ENCODE results near the gene ZNF263.

Gene ZNF263

DNA sequence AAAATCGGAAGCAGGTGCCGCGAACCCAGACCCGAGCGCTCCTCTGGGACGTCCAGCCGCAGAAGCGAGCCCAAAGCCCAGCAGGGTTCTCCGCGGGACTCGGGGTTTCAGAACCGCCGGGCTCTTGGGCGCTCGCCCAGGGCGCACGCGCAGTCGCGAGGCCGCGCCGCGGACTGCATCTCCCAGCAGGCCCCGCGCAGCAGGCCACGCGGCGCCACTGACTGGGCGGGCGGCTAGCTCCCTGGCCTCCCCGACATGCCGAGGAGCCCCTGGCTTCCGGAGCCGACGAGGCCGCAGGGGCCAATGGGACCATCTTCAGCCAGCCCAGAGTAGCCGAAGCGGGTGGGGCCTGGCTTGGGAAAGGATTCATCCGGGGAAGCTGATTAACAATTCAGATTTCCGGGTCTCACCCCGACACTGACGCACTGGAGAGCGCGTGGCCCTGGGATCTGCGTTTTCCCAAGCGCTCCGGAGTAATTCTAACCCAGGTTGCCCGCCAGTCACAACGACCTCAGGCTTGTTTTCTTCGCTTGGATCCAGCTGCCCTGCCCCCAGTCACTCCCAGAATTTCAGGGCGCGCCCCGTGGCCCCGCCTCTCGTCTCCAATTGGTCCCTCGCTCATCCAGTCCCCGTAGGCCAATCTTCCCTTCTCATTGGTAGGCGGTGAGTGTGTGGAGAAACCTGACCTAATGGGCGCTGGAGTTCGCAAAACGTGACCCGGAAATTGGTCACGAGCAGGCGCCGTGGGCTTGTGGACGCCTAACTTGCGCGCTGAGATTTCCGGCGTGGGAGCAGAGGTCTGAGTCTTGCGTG, at the start of gene ZNF263:
TSS of gene ZNF263 (plus strand) at position 762 of the 813 bp plus-strand sequence. CDS start 328 bp downstream, outside the sequence.
- DNase-seq = peak; percentile 95

DNA sequence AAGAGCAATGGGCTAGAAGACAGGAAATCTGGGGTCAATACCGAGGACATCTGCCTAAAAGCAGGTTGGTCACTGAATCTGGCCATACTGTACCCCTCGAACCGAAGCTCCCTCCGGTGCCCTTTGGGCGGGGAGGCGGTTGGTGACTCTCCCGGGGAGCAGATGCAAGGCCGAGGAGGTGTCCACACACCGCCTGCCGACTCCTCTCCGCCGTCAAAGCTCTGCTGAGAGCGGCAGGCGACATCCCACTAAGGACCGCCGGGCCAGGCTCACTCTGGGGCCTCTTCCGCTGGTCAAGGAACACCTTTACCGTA, 48.8 kb upstream of the ZNF263 start:
- DNase-seq = no peak

DNA sequence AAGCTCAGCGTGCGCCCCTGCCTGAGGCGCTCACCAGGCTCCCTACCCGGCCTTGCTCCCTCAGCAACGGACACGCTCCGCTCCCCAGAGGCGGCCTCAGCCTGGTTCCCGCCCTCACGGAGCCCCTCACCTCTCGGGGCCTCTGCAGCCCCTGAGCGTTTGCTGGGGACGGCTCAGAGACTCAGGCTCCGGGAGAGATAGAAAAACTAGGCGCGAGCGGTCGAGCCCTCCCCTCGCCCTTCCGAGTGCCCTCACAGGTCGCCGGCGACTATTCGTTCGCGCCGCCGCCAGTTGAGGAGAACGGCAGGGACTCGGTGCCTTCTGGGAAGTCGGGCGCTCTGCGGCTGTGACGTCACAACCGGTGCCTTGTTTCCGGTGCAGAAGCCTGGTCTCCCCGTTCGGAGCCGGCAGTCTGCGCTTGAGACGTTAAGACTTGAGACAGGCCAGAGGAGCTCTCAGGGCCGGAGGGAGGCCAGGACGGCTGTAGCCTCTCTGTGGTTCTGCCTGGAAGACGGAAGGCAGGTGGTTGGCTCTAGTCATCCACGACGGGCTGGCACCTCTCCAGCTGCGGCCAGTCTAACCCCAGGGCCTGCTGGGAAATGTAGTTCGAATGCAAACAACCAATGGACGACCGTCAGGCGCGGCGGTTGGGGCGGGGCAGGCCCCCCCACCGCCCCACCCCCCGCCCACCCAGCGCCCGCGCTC, 48.3 kb upstream of the ZNF263 start, which contains the start of gene ZNF200:
TSS of gene ZNF200 (minus strand) at position 302 of the 705 bp plus-strand sequence. CDS start 1,403 bp downstream, outside the sequence.
- peak; percentile 92 to 94 for DNase-seq

DNA sequence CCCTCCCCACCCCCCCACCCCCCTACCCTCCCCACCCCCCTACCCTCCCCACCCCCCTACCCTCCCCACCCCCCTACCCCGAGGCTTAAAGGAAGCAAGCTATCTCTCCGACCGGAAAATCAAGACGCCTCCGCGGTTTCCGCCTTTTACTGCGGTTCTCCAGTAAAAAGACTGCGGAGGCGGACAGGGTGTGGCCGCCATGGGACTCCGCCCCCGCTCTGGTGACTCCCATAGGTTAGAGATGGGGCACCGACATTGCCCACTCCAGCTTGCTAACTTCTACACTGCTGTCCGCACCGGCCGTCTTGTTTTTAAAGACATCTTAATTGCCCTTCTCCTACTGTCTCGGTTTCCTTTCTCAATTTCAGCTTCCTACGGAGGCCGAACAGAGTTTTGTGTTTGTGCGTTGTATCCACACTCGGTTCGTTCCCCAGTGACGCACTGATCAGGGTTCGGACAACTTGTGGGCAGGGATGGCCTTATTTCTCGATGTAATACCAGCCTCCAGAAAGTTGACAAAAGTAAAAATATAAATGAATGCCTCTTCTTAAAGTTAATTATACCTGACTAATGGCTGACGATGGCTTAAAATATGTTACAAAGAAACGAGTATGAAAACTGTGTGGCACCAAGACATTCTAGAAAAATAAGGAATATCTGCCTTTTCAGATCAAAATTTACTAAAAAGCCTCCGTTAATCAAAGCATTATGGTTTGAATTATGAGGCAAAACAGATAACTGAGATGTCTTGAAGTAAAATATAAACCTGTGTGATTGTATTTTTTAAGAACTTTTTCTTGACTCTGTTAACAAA, 47.2 kb upstream of the ZNF263 start:
- DNase-seq = no peak

DNA sequence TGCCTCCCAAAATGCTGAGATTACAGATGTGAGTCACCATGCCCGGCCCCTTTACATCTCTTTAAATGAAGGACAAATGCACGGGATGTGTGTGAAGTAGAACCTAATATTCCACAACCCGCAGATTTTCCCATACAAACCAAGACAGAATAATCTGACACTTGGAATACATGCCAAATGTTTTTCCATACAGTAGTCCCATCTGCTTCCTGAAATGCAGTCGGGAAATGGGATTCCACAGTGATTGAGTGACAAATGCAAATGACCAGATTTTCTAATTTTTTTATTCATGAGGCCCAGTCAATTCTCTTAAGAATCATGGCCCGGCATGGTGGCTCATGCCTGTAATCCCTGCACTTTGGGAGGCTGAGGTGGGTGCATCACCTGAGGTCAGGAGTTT, 41.5 kb upstream of the ZNF263 start:
- no peak for DNase-seq

DNA sequence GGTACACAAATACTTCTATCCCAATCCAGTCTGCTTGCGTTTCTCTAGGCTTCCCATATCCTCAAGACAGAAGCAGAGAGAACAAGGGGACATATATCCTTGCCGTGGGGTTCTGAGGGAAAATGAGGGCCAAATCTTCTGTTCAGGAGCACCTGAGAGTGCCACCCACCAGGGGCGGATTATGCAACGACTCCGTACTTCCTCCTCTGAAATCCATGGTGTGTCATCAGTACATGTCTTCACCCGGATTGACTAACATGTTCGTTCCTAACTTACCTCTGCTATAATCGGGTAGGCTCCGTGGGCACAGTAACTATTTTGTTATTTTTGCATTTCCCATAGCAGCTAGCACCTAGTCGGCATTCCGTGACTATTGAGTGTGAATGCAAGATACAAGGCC, 40.6 kb upstream of the ZNF263 start:
- no peak for DNase-seq

DNA sequence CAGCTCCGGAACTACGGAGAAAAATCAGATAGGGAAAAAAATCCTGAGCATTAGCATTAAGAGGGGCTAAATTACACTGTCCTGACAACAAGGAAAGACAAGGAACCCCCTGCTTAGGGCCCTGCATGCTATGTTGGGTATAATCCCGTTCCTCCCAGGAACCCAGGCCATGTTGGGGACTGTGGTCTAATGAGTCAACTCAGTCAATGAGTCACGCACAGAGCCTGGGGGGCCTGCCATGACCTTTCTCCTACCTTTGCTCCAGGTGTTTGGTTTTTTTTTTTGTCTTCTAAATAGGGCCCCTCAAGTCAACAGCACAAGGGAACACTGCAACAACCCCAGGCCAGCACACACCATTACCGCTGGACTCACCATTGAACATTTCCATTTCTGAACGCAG, 39.4 kb upstream of the ZNF263 start:
- DNase-seq = no peak

DNA sequence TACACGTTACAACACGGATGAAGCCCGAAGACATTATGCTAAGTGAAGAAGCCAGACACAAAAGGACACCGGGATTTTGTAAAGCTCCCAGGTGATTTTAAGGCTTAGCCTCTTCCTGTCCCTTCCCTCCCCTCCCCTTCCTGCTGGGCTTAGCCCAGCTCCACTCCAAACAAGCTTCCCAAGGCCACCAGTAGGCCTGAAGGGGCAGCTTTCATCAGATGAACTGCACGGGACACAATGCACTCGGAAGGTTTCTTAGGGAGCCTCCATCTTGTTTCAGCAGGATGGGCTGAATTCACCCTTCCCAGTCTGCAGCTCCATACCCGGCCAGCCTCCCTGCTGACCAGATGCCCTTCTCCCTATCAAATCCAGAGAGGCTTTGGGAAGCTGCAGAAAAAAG, 37.3 kb upstream of the ZNF263 start:
- DNase-seq = no peak

DNA sequence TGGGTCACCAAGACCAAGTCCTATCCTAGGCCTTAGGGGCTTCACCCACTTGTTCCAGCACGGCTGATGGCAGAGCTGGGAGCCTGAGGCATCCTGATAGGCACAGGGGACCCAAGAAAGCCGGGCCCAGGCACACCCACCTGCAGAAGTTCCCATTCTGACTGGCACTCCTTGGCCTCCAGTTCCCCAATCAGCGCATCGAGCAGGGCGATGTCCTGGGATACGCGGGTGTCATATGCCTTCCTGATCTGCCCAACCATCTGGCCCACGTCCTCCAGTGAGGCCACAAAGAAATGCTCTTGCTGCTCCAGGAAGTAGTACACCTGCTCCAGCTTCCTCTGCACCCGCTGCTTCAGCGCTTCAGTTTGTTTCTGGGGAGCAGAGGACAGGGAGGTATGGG, 36.4 kb upstream of the ZNF263 start:
- no peak for DNase-seq

DNA sequence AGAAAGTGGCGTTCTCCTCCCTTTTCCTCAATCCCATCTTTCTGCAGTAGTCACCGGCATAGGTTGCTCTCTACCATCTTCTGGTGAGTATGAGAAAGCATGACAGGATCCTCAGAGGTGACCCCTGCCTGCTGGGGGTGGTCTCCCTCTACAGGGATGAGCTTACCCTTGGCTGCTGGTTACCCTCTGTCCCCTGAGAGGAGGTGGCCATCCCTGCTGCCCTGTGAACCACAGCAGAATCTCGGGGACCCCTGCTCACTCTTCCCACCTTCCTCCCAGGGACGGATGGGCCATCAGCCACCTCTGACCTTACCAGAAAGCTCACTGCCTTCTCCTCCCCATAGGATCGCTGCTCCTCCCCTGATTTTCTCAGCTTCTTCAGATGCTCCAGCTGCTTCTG, 34.7 kb upstream of the ZNF263 start:
- no peak for DNase-seq

DNA sequence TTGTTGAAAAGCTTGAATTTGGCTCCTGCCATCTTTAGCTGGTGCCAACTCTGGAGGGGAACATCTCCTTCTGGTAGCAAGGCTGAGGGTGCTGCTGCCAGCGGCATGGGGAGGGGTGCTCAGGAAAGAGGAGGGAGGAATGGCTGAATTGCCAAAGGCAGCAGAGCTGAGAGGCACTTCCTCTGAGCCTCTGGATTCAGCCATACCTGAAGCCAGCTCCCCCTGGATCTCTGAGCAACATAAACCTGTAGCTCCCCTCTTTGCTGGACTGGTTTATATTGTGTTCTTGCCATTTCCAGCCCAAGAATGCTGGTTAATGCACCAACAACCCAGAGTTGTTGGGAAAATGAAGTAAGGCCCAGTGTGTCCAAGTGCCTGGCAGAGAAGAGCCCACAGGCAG, 34.3 kb upstream of the ZNF263 start:
- DNase-seq = no peak

DNA sequence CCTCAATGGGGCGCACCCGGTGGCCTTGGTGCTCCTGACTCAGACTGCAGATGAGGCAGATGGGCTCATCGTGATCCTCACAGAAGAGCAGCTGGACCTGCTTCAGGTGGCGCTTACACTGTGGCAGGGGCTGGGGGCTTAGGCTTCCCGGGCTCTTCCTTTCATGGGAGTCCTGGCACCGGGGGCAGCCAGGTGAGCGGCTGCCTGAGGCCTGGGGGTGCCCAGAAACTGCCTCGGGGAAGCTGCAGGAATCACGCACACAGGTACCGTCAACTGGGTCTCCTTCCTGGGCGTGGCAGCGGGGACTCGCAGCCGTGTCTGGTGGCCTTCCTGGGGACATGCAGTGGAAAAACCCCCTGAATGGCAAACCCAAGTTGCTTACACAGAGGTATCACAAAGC, 33.8 kb upstream of the ZNF263 start:
- DNase-seq = no peak

DNA sequence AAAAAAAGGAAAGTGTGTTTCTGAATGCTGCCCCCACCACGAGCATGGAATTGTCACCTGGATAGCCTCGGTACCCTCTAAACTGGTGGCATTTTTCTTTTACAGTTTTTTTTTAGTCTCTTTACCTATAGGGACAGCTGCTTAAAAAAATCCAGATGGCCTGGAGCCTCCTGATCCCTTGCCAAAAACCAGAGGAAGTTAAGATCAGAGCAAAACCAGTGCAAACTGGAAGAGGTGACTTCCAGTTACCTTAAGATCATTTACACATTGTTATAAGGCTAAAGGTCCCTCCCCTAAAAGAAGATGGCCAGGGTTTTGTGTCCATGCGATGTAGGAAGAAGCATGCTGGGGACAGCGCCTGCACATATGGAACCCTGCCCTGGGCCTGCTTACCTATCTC, 30.3 kb upstream of the ZNF263 start:
- no peak for DNase-seq

DNA sequence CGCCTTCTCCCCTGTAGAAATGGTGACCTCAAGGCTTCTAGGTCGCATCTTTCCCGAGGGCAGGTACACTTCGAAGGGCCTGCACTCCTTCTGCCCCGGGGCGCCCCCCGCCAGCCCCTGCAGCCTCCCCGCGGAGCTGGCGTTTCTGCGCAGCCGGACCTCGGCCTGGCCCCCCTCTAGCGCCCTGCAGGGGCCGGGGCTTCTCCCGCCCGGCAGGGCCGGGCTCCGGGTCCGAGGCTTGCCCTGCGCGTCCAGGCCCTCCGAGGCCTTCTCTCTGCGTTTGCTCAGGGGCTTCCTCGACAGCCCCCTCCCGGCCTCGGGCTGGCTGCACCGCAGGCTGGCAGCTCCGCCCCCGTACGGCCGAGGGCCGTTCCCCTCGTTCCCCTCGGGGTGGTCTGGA, 29.0 kb upstream of the ZNF263 start:
- DNase-seq = no peak

DNA sequence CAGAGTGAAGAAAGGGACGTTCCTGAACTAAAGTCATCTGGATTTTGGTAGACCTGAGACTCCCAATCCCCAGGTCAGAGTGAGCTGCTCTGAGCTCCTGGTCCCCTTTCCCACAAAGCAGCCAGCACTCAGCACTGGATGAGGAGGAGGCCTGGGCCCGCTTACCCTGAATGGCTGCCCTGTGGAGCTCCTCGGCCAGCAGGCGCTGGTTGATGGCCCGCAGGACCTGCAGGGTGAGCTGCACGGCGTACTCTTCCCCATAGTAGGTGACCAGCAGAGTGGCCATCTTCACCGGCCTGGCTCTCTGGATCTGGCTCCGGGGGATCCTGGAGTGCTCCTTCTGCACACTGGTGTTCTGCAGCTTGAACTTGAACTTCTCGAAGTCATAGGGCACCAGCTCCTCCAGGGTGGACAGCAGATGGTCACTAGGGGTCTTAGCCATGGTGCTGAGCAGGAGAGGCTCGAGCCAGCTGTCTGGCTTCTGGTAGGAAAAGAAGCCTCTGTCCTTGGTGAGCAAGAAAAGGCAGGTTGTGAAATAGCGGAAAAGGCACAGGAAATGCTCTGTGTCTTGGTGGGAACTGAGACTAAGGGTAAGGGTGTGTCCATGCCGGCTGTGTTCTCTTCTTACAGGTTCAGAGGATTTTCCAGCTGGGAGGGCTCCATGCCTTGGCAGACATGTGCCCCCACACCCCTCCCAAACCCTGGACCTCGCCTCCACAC, 27.0 kb upstream of the ZNF263 start, which contains the start of gene MEFV:
TSS of gene MEFV (minus strand) at position 488 of the 720 bp plus-strand sequence. CDS start at position 442, 46 bp downstream.
- no peak for DNase-seq

DNA sequence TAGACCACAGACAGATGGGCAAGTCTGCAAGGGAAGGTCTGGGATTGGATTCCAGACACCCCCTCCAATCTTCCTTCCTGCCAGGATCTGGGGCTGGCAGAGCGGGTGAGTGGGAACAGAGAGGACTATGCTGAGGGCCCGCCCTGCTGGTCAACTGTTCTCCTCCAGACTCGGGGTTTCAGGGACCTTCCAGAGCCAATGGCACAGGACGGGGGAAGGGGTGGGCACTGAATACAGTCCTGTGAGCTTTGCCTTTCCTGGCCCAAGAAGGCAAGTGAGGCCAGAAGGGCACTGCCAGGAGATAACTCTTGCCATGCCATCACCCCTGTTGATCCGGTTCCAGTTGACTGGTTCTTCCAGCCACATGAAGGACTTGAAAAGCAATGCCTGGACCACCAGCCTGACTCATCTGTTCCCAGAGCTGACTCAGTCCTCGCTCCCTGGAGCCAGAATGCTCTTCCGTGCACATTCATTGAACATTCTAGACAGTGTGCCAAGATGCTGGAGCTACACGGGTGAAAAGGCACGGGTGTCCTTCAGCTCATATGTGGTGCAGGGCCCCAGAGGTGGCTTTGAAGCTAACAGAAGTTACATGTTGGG, 26.3 kb upstream of the ZNF263 start:
- DNase-seq = no peak

DNA sequence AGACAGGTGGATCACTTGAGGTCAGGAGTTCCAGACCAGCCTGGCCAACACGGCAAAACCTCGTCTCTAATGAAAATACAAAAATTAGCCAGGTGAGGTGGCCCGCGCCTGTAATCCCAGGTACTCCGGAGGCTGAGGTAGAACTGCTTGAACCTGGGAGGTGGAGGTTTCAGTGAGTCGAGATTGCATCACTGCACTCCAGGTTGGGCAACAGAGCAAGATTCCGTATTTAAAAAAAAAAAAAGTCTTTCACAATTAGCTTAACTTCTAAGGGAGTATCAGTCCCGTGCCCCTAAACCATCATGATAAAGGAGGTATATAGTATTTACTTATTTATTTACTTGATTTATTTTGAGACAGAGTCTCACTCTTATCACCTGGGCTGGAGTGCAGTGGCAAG, 23.5 kb upstream of the ZNF263 start:
- DNase-seq = no peak

DNA sequence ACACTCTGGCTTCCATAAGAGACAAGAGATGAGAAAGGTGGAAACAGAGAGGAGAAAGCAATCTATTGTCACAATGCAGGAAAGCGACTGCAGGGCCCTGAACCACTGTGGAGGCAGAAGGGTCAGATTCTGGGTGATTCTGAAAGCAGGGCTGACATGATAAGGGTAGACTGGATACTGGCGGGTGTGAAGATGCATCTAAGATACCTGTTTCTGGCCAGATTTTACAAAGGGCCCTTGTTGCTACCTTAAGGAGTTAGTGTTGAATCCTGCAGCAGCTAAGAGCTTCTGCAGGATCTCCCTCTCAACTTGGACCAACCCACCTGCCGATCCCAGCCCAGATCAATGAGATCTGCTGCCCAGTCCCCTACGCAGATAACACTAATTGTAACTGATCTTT, 20.8 kb upstream of the ZNF263 start:
- no peak for DNase-seq

DNA sequence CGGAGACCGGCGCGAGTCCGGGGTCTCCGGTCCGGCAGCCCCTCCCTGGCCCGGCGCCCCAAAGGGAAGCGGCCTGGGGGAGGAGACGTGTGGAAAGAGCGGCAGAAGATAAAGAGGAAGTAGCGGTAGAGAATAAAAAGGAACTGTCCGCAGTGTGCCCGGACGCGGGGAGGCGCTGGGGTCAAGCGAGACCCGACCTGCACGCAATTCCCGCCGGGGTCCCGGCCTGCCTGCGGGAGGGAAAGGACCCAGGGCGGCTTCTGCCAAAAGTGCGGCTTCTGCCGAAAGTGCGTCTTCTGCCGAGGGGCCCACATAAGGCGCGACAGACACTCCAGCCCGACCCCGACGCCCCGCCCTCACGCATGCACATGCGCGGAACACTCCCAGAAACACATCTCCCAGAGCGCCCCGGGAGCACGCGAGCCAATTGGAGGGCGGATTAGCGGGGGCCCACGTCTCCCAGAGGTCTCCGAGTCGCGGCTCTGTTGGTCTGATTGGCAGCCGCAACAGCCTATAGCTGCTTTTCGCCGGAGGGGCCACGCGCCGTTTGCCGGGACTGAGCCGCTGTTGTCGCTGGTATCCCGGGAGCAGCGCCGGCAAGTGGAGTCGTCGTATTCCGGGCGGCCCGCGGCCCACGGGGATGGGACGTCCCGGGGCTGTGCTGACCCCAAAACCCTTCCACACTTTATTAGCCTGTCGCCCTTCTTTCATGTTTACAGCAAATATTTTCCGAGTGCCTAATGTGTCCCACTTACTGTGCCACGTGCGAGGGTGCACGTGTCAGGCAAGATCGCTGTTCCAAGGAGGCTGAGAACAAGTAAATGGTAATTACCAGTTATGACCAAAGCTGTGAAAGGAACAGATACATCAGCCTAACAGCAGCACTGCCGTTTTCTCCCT, 18.9 kb upstream of the ZNF263 start:
- peak; percentile 97 to 98 for DNase-seq

DNA sequence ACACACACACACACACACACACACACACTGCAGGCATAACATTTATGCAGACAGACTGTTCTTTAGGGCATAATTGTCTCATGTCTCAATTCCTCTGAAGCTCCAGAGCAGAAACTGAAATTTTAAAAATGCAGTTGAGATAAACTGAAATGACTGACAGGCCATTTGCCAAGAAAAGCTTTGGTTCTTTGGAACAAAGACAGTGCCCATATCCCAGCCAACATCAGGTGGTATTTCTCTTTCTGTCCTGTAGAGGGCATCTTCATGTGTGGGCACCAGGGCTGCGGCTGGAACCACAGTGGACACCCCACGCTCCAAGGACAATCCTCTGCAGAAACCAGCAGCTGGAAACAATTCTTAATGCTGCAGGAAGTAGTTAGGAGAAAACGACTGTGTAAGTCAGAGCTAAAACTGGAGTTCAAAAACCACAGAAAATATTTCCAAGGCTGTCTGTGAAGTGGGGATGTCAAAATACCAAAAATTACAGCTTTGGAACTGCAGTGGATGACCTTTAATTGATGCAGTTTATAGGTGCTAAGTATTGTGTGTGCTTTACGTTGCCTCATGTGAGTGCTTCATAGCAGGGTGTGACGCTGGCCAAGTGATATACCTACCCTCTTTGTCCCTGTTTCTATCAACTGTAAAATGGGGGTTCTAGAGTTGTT, 16.3 kb upstream of the ZNF263 start:
- DNase-seq = peak; percentile 13 to 42

DNA sequence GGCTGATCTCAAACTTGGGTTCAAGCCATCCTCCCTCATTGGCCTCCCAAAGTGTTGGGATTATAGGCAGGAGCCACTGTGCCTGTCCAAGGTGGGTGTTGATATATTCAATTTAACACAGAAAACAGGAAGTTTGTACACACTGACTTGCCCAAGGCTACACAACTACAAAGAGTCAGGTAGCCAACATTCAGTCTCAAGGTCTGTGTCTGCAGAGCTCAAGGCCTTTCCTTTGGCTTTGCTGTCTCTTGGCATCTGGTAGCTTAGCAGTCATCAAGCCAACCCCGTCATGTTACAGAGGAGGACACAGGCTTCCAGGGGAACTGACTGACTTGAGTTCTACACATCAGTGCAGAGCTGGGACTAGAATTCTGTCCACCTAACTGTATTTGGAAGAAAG, 15.0 kb upstream of the ZNF263 start:
- DNase-seq = no peak

All from SHP77 (cell line).